Activated T-helper 17 cell treated with anti-CD3 and anti-CD28 coated beads, Interleukin-2, amount 50 U/mL, for 72 hours (primary cell): ENCODE results near the gene BTN2A1. TPM values are rescaled to one million over a fixed set of nuclear protein-coding genes. Genes with fewer than 3 reads are reported as not detected.
"Not testable (repeated sequence)": the region's sequence is repeated elsewhere in the genome, so short reads cannot be mapped to it uniquely, and the experiment has no call there.

Experiments
- ATAC-seq: fragments of 150-1000 bp; cut with Tn5 transposase; replicated peaks from 2 replicates; pipeline ENCODE4 v1.10.0; 2021; ENCODE audit warnings: mild to moderate bottlenecking, moderate library complexity
- H3K27ac Mint-ChIP-seq: one replicate; pipeline ENCODE4 v1.8.0; 2022; ENCODE audit warnings: mixed read lengths
- H3K27me3 Mint-ChIP-seq: one replicate; pipeline ENCODE4 v1.8.0; 2022; ENCODE audit warnings: mixed read lengths
- H3K36me3 Mint-ChIP-seq: one replicate; pipeline ENCODE4 v1.8.0; 2022; ENCODE audit warnings: low read depth, mild to moderate bottlenecking, mixed read lengths
- H3K4me1 Mint-ChIP-seq: one replicate; pipeline ENCODE4 v1.8.0; 2022; ENCODE audit warnings: mixed read lengths
- H3K4me3 Mint-ChIP-seq: one replicate; pipeline ENCODE4 v1.8.0; 2022; ENCODE audit warnings: mild to moderate bottlenecking, mixed read lengths
- H3K9me3 Mint-ChIP-seq: one replicate; pipeline ENCODE4 v1.8.0; 2022; ENCODE audit warnings: mixed read lengths
- total RNA-seq, 2 donors: library from RNA; stranded (reverse); gene quantifications; one replicate each; pipeline ENCODE4 v1.2.3, GENCODE V29; 2022

The BTN2A1 gene
- total RNA-seq, 2 donors from 2014 or later, result 26.1 to 36.3 TPM

DNA sequence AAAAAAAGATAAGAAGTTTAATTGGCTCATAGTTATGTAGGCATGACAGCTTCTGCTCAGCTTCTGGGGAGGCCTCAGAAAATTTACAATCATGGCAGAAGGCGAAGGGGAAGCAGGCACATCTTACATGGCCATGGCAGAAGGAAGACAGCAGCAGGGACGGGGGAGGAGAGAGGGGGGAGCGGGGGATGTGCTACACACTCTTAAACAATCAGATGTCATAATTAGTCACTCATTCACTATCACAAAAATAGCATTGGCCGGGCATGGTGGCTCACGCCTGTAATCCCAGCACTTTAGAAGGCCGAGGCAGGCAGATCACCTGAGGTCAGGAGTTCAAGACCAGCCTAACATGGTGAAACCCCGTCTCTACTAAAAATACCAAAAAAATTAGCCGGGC, 53.3 kb downstream of the BTN2A1 start:
- not testable (repeated sequence) for H3K4me3 Mint-ChIP-seq, H3K9me3 Mint-ChIP-seq, ATAC-seq

DNA sequence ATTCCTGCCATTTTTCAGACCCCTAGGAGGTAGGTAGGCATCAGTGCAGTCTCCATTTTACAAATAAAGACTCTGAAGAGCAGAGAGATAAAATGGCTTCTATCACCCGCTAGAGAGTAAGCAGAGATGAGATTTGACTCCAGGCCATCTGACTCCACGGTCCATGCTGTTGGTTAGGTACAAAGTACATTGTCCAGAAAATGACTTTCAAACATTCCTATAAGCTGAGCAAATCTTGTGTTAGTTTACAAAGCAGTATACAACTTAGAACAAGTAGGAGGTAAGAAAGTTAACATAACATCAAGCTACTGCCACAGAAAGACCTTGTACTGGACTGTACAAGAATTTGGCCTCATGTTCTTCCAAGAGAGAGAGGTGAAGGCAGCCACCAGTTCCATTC, 57.2 kb downstream of the BTN2A1 start:
- ATAC-seq, result no peak
- H3K4me3 Mint-ChIP-seq, result no peak overlapping the region
- no peaks in the 10 kb centered on the region for H3K9me3 Mint-ChIP-seq
- H3K27me3 Mint-ChIP-seq, result no peaks in the 10 kb centered on the region
- H3K4me1 Mint-ChIP-seq, result no peaks in the 10 kb centered on the region
- H3K27ac Mint-ChIP-seq, result no peak overlapping the region
- no peaks in the 10 kb centered on the region for H3K36me3 Mint-ChIP-seq

More for the DNA sequence above, 53.3 kb downstream of the BTN2A1 start:
- not testable (repeated sequence) for H3K27me3 Mint-ChIP-seq, H3K27ac Mint-ChIP-seq, H3K4me1 Mint-ChIP-seq, H3K36me3 Mint-ChIP-seq

DNA sequence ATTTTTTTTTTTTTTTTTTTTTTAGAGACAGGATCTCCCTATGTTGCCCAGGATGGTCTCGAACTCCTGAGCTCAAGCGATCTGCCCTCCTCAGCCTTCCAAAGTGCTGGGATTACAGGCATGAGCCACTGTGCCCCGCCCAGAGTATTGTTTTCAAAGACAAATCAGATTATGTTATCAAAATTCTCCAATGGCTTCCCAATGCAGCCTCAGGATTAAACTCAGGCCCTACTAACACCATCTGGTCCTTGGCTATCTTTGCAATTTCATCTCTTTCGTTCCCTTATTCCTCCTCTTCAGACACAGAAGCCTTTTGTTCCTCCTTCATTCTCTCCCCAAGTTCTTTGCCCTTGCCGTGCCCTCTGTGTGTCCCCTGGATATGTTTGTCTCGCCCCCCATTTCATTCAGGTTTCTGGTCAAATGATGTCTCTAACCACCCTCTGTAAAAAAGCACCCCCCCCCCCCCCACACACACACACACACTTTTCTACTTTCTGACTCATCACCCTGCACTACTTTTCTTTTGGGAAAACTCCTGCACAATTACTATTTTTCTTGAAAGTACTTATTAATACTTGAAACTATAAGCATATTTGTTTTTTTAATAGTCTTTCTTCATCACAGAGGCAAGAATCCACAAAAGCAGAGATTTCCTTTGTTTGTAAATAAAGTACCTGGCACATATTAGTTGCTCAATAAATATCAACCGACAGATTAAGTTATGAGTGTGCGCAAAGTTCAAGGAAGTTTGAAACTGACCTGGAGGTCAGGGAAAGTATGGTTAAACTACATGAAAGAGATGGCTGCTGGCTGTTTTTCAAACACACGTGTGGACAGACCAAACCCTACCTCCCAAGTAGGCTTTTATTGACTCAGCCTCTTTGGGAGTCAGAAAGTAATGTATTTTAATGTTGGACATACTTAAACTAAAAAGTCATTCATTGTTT, 59.0 kb downstream of the BTN2A1 start:
- Mint-ChIP-seq H3K36me3 (peaks cover 15% of the 10 kb centered on the region), H3K27me3 (no peaks in the 10 kb centered on the region), H3K4me3 (no peak overlapping the region)

More for the DNA sequence above, 59.0 kb downstream of the BTN2A1 start:
- no peak overlapping the region for H3K27ac Mint-ChIP-seq
- peaks cover 7% of the 10 kb centered on the region for H3K4me1 Mint-ChIP-seq
- no peak for ATAC-seq
- no peaks in the 10 kb centered on the region for H3K9me3 Mint-ChIP-seq

Other genes with a start within 250 kb of the BTN2A1 start
- gene BTN3A2, start 92.8 kb upstream of the BTN2A1 start, total RNA-seq, result 100 to 1,000 TPM in 1 of 2 donors, 10 to 100 TPM in 1; 70.5 to 134 TPM
- gene BTN2A2, start 74.8 kb upstream of the BTN2A1 start, total RNA-seq, result 10 to 100 TPM; 20.7 to 46.3 TPM
- gene BTN3A1, start 55.7 kb upstream of the BTN2A1 start, total RNA-seq, result 10 to 100 TPM; 35.1 to 70.0 TPM
- 10 to 100 TPM; 31.1 to 77.1 TPM for gene BTN3A3, start 17.5 kb upstream of the BTN2A1 start, total RNA-seq
- under 1 TPM in 1 of 2 donors, not detected in 1; 0.21 TPM for gene BTN1A1, start 42.3 kb downstream of the BTN2A1 start, total RNA-seq
- 10 to 100 TPM; 84.3 to 90.3 TPM for gene HMGN4, start 80.4 kb downstream of the BTN2A1 start, total RNA-seq
- gene ABT1, start 139.0 kb downstream of the BTN2A1 start, total RNA-seq, result 10 to 100 TPM; 24.5 to 30.0 TPM
- gene ZNF322, start 201.8 kb downstream of the BTN2A1 start, total RNA-seq, result 1 to 10 TPM; 9.4 to 9.7 TPM